Breast epithelium (tissue), 3 donors: ENCODE results near the gene HPCAL1.

Experiments
- CTCF ChIP-seq, 3 donors: fragments of 450-650 bp; IDR thresholded peaks; one replicate each; pipeline ENCODE4 v1.5.1; 2016 to 2017; ENCODE audit warnings: antibody characterized with exemption in 3 of 3, mild to moderate bottlenecking in 3 of 3, moderate library complexity in 3 of 3
- POLR2A ChIP-seq: fragments of 450-650 bp; IDR thresholded peaks from one replicate; pipeline ENCODE4 v1.6.1; 2016; ENCODE audit warnings: antibody characterized with exemption, mild to moderate bottlenecking, moderate library complexity

DNA sequence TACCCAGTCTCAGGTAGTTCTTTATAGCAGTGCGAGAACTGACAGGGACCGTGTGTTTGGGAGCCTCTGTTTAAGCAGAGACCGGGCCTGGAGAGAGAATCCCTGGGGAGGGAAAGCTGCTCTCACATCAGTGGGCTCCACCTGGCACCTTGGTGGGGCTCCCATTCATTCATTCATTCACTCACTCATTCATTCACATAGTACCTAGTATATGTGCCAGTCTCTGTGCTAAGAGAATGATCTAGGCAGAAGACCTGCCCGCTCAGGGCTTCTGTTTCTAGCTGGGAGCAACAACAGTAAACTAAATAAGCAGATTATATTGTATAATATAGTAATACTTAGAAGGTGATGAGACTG is 17.8 kb downstream of the HPCAL1 start:
- TF ChIP-seq CTCF (IDR thresholded peaks at IDR 0.05): no peak
- no peak for TF ChIP-seq POLR2A
